Upper lobe of left lung (tissue), 4 donors: ENCODE data around the gene LGALS7B.

Experiments
- POLR2A ChIP-seq, 4 donors: fragments of 450-650 bp; IDR thresholded peaks; one replicate each; pipeline ENCODE4 v1.5.1; 2016 to 2017; ENCODE audit warnings: antibody characterized with exemption in 4 of 4, mild to moderate bottlenecking in 2 of 4
- TF ChIP-seq, protein P1 (sequence below), 6 experiments: fragments of 450-650 bp in 4 of 6; fragments of 200-600 bp in 2 of 6; sonication (generic) in 2 of 6; IDR thresholded peaks; one replicate each; pipeline ENCODE4 v1.5.1; 2016 to 2019; ENCODE audit warnings: antibody characterized with exemption in 6 of 6

DNA sequence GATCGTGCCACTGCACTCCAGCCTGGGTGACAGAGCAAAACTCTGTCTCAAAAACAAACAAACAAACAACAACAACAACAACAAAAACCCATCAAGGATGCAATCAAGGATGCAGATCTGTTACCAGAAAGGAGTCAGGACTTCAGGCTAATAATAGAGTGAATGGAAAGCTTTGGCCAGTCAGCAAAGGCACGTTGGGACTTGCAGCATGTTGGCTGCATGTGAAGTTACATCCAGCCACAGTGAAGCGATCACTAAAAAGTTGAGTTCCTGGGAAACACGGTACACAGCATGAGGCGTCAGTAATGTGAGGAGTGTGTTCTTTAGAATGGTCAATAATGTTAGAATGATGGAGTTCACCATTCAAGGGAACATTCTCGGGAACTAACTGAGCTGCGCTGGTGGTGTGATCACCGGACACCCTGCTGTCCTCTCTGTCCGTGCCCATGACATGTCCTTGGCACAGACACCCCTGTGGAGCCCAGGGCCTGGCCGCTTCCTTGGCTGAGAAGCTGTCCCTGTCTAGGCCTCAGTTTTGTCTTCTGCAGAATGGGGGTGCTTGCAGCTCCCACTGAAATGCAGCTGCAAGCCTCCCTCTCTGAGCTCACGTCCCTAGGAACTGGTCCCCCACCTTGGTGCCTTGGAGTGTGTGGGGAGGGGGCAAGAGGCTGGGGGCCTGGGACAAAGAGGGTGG, 2.3 kb upstream of the LGALS7B start:
- TF ChIP-seq POLR2A (IDR thresholded peaks at IDR 0.05): no peak
- TF ChIP-seq, protein P1, sequence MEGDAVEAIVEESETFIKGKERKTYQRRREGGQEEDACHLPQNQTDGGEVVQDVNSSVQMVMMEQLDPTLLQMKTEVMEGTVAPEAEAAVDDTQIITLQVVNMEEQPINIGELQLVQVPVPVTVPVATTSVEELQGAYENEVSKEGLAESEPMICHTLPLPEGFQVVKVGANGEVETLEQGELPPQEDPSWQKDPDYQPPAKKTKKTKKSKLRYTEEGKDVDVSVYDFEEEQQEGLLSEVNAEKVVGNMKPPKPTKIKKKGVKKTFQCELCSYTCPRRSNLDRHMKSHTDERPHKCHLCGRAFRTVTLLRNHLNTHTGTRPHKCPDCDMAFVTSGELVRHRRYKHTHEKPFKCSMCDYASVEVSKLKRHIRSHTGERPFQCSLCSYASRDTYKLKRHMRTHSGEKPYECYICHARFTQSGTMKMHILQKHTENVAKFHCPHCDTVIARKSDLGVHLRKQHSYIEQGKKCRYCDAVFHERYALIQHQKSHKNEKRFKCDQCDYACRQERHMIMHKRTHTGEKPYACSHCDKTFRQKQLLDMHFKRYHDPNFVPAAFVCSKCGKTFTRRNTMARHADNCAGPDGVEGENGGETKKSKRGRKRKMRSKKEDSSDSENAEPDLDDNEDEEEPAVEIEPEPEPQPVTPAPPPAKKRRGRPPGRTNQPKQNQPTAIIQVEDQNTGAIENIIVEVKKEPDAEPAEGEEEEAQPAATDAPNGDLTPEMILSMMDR (IDR thresholded peaks at IDR 0.05): no peak
